HG03575 (cell line): ENCODE measurements around the gene SLC9A7.
A peak's percentile ranks its signal among the peaks of the same experiment; 100 is the strongest.

Source experiments
- ATAC-seq: cut with Tn5 transposase; IDR thresholded peaks from one replicate; pipeline ENCODE4 v1.9.1; 2021; ENCODE audit not compliant: unreplicated experiment, insufficient number of reproducible peaks, low FRiP score; ENCODE audit errors: extremely low read depth

Gene SLC9A7

DNA sequence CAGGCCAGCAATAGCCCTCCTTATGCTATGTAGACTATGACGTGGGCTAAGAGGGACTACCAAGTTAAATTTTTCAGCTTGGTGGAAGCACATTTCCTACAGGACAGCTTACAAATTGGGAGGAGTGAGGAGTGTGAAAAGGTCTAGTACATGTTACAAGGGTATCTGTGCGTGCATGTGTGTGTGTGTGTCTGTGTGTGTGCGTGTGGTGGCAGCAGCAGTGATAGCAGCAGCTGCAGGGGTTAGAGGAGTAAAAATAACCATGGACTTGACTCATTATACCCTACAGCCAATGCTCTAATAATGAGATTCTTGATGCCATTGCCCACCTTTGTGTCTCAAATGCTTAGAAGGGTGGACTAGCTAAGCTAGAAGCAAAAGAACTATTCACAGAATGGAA is 88.6 kb downstream of the SLC9A7 start:
- no peak for ATAC-seq

DNA sequence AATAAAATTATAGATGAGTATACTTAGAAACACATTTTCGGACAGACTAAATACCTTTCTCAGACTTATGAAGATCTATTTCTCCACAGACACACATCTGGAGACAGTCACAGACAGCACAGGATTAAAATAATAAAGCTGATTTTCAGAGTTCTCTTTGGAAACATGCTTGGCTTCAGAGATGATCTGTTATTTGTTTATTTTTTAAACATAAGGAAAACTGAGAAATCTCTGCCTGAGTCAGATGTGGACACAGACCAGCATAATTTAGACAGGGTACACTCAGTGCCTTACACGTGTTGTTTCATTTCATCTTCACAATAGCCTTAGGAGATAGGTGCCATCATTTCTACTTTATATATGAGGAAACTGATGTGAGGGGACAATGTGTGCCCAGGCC is 92.1 kb downstream of the SLC9A7 start:
- ATAC-seq, result no peak

DNA sequence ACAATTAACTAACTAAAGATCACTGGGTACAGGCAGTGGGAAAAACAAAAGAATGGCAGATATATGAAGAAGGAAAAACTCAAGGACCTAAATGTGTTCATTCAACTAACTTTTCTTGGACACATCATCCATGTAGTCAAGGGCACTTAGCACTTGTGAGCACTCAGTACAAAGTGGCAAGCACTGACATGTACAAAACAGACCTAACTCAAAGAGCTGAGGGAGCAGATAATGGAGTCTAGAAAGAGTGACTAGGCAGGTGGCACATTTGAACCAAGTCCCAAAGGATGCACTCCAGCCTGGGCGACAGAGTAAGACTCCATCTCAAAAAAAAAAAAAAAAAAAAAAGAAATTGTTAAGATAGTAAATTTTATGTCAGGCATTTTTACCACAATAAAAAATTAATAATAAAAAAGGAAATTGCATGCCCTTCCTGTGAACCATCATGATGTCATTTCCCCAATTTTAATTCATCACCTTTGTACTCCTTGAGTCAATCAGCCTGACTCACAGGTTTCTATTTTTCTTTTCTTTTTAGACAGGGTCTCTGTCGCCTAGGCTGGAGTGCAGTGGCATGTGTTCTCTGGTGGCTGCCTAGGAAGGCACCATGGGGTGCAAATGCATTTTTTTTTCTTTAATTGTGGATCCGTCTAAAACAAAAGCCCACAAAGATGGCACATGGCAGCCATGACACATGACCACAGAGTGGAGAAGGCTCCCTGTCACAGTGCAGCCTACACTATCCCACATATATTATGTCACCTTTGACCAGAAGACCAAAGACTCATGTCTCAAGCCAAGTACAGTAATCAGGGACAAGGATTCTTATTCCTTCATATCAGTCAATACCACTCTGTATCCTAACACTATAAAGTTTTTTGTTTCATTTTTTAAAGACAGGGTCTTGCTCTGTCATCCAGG is 93.4 kb downstream of the SLC9A7 start:
- no peak for ATAC-seq

DNA sequence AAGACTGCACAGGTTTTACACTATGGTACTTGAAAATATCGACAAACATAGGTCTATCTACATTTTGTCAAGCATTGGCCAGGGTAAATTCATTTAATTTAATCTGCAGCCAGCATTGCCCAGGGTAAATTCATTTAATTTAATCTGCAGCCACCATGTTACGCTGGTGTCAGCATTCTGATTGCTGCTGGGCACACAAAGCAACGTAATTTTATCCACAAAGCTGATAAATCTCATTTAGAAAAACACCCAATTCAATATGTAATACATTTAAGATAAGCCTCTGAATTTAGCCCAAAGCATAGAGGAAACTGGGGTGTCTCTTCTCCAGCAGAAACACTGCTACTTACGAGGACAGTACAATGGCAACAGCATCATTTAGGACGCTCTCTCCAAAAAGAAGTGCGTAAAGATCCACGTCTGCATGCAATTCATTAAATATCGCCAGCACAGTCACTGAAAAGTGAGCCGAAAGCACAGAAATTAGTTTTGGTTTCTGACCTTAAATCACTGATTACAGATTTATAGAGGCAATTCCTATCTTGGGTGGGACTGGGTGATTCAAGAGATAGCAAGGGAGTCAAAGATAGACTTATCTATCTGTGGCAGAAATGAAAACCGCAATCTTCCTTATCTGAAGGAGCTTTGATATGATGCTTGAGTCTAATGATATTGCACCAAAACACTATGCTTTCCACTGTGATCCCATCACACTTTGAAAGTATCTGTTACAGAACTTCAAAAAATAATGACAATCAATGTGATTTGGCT is 96.5 kb downstream of the SLC9A7 start:
- ATAC-seq, result no peak

DNA sequence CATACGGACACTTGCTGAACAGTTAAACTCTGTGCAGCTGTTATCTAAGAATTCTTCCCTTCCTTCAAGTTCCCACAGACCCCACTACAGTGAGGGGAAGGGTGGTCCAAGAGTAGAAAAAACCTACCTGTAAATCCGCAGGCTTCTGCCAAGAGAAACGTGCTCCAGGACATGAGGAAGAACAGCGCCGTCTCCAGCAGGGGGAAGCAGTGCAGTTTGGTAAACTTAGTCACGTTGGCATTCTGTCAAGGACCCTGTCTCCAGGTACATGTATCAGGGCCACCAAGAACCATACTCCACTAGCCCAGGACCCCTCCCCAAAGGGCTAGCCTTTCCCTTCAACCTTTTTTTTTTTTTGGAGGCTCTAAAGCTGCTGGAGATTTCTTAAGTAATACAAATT is 105.4 kb downstream of the SLC9A7 start:
- no peak for ATAC-seq

DNA sequence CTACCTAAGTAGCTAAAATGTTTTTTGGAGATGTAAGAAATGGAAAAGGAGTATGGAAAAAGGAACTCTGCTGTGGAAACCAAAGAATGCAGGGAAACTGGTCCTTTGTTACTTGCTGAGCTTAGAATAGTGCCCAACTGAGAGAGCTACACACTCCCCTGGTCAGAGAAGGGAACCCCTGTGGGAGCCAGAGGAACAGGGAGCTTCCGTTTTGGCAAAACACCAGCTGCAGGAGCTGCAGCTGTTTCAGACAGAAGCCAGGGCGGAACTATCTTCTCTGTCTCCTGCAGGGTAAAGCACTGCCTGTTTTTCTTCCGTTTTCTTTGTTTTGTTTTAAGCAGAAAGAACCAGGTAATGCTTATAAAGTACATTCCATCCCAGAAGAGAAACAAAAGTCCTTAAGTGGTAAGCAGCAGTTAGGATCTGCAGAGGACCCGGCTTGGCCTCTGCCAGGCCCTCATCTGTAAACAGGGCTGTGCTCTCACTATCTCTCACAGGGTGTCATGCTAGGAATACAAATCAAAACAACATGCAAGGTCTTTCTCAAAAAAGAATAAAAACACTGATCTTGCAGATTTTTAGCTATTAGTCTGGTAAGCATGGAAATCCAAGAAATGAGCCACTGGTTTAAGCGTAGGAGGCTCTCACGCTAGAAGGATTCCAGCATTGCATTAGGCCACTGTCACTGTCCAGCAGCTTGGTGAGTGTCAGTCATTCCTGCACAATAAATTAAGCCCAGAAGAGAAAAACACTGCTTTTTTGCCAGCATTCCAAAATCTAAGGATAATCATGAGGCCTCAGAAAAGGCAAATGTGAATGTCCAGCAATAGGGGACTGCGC is 109.3 kb downstream of the SLC9A7 start:
- ATAC-seq, result no peak

DNA sequence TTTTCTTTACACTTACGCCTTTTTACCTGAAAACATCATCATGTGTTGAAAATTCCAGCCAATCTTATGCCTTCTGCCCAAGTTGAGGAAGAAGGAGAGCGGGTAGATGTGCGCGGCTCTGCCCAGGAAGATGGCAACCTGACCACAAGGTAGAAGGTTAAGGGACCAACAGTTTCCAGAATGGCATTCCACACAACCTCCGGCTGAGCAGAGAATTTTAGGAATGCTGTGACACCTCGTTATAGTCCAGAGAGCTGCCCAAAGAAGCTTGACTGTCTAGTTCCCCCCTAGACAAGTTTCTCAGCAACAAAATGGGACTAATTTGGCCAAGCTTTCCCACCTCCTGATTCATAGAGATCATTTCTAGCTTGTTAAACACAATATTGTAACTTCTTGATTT is 110.3 kb downstream of the SLC9A7 start:
- ATAC-seq, result no peak

DNA sequence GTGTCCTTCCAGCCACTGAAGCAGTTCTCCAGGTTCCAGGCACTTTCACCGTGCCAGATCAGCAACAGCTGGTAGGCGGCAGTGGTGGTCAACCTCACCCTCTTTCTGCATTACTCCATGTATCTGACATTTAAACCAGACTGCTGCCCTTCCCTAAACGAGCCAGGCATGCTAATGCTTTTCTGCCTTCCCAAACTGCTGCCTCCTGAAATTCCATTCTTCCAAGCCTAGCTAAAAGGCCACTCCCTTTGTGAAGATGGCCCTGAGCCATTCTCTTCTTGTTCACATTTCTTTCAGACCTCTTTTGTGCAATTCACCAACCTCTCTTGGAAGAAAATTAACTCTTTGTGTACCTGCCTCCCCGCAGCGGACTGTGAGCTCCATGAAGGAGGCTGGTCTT is 111.7 kb downstream of the SLC9A7 start:
- no peak for ATAC-seq

DNA sequence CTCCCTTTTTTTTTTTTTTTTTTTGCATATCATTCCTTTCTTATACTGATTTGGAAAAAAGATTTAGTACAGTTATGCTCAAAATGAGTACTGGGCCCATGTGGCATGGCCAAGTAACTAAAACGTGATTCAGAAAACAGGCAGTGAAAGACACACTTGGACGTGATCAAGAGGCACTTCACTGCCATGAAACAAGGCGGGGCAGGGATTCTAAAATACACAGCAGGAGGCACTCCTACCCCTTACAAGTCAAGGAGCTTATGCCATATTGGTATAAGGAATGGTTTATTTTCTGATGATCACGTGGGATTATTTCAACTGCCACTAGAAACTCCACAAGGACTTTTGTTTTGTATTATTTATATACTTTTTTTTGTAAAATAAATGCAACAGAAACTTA is 113.3 kb downstream of the SLC9A7 start:
- ATAC-seq, result no peak

DNA sequence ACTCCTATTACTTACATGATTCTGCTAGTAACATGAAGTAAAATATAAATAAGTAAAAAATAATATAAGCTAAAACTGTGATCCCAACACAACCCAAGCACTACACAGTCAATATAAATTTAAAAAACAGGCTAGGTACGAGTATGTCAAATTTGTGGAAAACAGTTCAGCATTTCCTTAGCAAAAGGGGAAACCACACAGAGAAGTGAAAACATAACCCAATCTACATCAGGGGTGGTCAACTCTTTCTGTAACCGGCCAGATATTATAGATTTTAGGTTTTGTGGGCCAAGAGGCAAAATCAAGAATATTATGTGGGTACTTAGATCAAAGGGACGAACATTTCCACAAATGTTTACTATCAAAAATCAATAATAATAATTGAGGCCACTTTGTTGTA is 115.3 kb downstream of the SLC9A7 start:
- no peak for ATAC-seq

DNA sequence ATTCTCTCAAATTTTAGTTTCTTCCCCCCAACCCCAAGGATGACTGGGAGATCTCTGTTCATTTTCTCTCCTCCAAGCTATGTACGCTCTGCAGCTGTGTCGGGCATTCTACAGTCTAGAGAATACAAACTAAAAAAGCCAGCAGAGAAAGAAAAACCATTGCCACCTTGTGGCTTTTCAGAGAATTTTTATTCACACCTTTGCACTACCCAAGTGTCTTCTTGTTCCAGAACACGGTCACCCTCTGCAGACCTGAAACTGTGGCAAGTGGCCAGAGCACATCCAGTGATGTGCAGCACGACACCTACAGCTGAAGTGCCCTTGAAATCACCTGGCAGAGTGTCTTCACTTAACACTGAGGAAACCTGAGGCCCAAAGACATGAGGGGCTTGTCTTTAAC is 116.8 kb downstream of the SLC9A7 start:
- ATAC-seq, result no peak

DNA sequence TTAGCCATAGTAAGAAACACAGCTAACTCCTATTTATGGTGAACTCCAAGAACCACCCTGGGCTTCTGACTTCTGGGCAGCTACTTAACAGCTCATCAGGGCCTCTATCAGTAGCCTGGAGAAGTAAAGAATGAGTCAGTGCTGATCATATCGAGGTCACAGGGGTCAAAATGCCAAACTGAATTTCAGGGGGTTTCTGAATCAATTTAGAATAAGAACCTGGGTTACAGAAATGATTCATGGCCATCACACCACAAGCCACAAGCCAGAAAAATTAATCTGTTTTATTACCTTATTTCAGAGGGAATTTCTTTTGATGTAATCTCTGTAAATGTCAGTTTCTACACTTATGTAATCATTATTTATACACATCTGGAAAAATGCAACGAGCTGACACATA is 121.0 kb downstream of the SLC9A7 start:
- ATAC-seq, result peak; percentile 26

DNA sequence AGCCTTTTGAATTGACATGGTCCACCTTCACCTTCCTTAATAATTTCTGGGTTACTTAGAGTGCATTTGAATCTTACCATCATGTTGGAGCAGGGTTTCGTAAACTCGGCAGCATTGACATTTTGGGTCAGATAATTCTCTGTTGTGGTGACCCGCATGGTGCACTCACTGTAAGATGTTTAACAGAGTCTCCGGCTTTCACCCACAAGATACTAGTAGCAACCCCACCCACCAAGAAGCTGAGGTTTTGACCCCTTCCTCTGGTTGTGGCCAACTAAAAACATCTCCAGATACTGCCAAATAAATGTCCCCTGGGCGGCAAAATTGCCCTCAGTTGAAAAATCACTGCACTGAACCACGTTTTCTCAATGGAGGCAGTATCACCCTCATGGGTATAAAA is 122.7 kb downstream of the SLC9A7 start:
- no peak for ATAC-seq

DNA sequence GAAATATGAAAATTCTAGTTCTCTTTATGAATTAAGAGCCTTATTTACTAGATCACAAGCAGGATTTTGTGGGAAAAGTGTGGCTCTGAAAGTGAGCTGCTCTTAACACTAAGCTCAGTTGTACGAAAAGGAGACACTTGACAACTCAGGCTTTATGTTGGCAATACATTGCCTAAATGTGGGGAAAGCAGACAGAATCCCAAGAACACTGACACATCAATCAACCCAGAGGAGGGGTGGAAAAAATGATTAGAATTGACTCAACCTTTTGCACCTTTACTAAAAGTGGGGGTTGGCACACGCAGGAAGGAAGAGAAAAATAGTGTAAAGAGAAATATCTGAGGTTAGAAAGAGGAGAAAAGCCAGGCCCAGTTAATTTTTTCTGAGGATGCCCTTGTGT is 123.7 kb downstream of the SLC9A7 start:
- ATAC-seq, result no peak

DNA sequence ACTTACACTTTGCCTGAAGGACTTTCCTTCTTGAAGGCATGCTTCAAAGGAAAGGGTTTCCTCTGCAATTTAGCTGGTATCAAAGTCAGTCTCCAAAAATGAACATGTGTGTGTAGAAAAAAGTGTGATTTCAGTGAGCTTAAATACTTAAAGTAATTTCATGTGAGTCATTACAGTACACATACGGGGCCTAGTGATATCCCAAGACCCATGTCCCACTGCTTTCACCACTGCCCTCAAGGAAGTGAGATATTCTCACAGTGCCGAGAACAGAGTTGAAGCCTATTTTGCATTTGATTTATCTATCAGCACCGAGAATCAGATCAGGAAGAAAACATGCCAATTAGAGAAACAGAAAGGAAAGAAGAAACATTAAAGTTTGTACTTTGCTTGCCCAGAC is 124.3 kb downstream of the SLC9A7 start:
- no peak for ATAC-seq

DNA sequence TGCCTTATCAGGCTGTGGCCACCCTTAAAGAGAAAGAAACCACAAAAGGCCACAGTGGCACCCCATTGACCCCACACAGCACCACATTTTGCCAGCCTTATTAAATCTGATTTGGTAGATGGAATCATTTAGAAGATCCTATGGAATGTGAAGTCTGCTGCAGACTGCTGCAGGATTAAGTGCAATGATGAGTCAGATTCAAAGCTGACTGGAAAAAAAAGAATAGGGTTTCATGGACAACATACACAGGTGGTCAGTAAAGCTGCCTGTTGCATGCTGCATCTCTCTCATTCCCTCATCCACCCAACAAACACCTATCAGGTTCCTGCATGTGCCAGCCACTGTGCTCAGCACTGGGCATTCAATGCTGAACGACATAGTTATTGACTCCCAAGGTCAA is 128.8 kb downstream of the SLC9A7 start:
- no peak for ATAC-seq

DNA sequence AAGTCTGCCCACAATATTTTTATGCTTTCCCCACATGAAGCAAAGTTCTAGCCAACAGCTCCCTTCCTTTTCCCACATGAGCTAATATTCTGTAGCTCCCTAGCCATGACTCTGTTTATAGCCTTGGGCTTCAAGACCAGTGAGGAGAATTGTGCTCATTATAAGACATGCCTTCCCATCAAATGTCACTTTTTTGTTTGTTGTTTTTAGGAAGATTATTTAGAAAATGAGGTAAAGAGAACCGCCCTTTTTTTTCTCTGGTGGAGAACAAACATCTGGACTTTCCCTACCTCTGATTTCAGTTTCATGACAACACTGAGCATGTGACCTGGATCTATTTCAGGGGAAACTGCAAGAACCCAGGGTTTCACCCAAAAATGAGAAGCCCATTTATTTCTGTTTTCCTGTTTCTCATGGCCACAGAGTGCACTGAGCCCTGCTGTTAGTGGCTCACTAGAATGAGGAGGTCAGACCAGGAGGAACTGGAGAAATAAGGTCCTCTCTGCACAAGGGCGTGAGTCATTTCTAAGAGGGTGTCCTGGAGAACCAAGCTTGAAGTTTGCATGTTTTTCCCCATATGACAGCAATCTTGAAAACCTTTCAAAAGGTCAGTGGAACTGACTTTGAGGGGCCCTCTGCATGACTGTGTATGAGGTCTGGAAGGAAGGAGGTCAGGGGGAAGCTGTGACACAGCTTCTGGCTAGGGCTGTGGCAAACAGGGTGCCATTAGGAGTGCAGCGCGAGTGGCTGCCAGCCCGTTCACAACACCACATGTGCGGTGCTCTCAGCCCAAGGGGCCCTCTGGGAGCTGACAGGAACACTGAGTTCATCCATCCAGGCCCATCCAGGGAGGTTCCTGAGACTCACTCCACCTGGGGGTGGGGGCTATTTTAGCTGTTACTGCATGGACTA is 130.2 kb downstream of the SLC9A7 start:
- peak; percentile 76 for ATAC-seq

DNA sequence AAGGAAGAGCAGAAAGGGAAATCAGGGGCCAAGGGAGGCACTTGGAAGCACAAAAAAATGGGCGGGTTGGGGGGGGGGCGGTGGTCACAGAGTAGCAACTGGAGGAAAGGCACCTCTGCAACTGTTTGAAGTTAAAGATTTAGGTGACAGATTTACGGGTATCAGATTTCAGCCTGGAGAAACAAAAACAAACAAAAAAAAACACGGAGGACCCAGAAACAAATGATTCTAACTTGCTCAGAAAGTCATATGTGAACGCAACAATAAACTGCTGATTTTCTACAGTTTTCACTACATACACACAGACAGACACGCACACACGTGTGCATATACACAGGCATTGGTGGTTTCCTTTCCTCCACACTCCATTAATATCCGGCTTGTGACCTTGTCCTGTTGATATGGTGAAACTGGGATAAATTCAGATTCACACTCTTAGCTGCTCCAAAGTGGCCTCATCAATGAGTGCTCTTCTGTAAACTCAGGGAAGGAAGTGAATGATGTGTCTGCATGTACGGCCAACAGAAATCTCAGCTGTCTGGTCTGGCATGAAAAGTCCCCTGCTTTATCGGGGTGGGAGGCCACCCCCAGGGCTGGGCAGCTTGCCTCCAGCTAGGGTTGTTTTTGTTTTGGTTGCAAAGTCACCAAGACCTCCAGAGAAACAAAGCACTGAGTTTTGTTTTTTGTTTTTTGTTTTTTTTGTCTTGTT is 131.1 kb downstream of the SLC9A7 start:
- ATAC-seq, result peak; percentile 2
